ENCODE results near the gene ANAPC10.
A peak's percentile ranks its signal among the peaks of the same experiment; 100 is the strongest.

The ANAPC10 gene

DNA sequence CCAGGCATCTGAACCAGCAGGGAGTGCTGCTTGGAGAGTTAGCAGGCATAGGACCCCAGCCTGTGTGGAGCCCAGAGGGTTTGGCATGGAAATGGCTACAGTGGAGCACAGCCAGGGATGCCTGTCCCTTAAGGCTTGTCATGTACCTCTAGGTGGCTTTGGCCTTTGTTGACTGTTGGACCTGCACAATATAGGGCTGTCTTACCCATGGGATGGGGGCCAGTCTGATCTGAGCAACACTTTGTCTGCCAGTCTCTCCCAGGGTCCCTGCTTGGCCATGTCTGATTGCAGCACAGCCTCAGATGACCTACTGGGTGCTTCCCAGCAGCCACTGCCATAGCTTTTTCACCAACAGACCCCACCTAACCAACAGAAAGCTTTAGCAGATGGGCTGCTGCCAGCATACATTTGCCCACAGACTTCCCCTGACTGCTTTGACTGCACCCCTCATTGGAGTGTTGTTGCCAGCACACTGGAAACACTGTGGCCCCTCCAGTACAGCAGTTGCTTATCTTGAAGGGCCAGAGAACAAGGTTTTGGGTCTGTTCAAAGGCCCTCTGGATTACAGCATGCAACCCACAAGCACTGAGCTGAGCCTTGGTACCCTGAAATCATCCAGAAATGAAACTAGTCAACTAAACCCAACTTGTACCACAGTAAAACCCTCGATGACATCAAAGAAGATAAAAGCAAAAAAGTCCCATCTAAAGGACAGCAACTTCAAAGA lies 22.1 kb downstream of the ANAPC10 start:
- Histone ChIP-seq H3K27me3 (ENCODE audit: insufficient read depth, low read depth) (no peaks in the 10 kb centered on the region), H3K9ac (no peak overlapping the region), H3K4me3 (IDR thresholded peaks at IDR 0.05; ENCODE audit: insufficient read depth, low read depth, low read length) (no peak overlapping the region), H4K20me1 (ENCODE audit: insufficient read depth) (no peaks in the 10 kb centered on the region), H3K4me2 (peak overlapping the region; percentile 16; the same call in 1 of the 2 replicates), H3K4me1 (ENCODE audit: low read depth, poor library complexity, severe bottlenecking) (peaks cover 11% of the 10 kb centered on the region), H3K27ac (no peak overlapping the region), H2AFZ (ENCODE audit: low read depth) (no peak overlapping the region), H3K79me2 (ENCODE audit: insufficient read depth, low read depth) (0 out of 2 replicates have a peak, but pooled peaks cover 9% of the 10 kb centered on the region), H3K36me3 (ENCODE audit: insufficient read depth) (no peaks in the 10 kb centered on the region)
- TF ChIP-seq, protein P1, sequence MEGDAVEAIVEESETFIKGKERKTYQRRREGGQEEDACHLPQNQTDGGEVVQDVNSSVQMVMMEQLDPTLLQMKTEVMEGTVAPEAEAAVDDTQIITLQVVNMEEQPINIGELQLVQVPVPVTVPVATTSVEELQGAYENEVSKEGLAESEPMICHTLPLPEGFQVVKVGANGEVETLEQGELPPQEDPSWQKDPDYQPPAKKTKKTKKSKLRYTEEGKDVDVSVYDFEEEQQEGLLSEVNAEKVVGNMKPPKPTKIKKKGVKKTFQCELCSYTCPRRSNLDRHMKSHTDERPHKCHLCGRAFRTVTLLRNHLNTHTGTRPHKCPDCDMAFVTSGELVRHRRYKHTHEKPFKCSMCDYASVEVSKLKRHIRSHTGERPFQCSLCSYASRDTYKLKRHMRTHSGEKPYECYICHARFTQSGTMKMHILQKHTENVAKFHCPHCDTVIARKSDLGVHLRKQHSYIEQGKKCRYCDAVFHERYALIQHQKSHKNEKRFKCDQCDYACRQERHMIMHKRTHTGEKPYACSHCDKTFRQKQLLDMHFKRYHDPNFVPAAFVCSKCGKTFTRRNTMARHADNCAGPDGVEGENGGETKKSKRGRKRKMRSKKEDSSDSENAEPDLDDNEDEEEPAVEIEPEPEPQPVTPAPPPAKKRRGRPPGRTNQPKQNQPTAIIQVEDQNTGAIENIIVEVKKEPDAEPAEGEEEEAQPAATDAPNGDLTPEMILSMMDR (conservative IDR thresholded peaks at IDR 0.05; ENCODE audit: low read depth, low read length) = no peak

GRCh38 chr4:145071560-145071959 lies 26.4 kb downstream of the ANAPC10 start:
- H3K79me2 ChIP-seq (ENCODE audit: insufficient read depth, low read depth) = no peaks in the 10 kb centered on the region
- H3K4me3 ChIP-seq (IDR thresholded peaks at IDR 0.05; ENCODE audit: insufficient read depth, low read depth, low read length) = no peak overlapping the region
- peaks cover 8% of the 10 kb centered on the region for H3K4me1 ChIP-seq (ENCODE audit: low read depth, poor library complexity, severe bottlenecking)
- no peaks in the 10 kb centered on the region for H3K27me3 ChIP-seq (ENCODE audit: insufficient read depth, low read depth)
- H3K4me2 ChIP-seq = no peak overlapping the region
- no peaks in the 10 kb centered on the region for H4K20me1 ChIP-seq (ENCODE audit: insufficient read depth)
- no peak overlapping the region for H3K9ac ChIP-seq
- no peak overlapping the region for H3K27ac ChIP-seq
- TF ChIP-seq, protein P1 (conservative IDR thresholded peaks at IDR 0.05; ENCODE audit: low read depth, low read length) = no peak
- H2AFZ ChIP-seq (ENCODE audit: low read depth) = no peak overlapping the region
- no peaks in the 10 kb centered on the region for H3K36me3 ChIP-seq (ENCODE audit: insufficient read depth)

DNA sequence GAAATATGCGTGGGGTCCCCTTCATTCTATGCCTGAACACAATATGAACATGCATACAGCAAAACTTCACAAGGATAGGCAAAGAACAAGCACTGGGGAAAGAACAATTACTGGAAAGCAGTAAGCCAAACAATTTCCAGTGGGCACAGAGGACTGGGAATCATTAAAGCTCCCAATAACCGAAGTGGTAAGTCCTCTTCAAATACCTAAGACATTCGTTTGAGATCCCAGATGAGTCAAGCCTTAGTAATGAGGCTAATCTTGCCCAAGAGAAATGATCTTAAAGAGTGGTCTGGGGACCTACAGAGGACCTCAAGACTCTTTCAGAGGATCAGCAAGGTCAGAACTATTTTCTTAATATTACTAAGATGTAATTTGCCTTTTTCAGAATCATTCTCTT lies 28.6 kb downstream of the ANAPC10 start:
- no peaks in the 10 kb centered on the region for H3K79me2 ChIP-seq (ENCODE audit: insufficient read depth, low read depth)
- H2AFZ ChIP-seq (ENCODE audit: low read depth) = no peak overlapping the region
- no peak overlapping the region for H3K4me2 ChIP-seq
- H3K4me3 ChIP-seq (IDR thresholded peaks at IDR 0.05; ENCODE audit: insufficient read depth, low read depth, low read length) = no peak overlapping the region
- H3K4me1 ChIP-seq (ENCODE audit: low read depth, poor library complexity, severe bottlenecking) = no peaks in the 10 kb centered on the region
- no peak overlapping the region for H3K9ac ChIP-seq
- no peaks in the 10 kb centered on the region for H3K27me3 ChIP-seq (ENCODE audit: insufficient read depth, low read depth)
- TF ChIP-seq, protein P1 (conservative IDR thresholded peaks at IDR 0.05; ENCODE audit: low read depth, low read length) = no peak
- no peak overlapping the region for H3K27ac ChIP-seq
- H4K20me1 ChIP-seq (ENCODE audit: insufficient read depth) = no peaks in the 10 kb centered on the region
- no peaks in the 10 kb centered on the region for H3K36me3 ChIP-seq (ENCODE audit: insufficient read depth)

DNA sequence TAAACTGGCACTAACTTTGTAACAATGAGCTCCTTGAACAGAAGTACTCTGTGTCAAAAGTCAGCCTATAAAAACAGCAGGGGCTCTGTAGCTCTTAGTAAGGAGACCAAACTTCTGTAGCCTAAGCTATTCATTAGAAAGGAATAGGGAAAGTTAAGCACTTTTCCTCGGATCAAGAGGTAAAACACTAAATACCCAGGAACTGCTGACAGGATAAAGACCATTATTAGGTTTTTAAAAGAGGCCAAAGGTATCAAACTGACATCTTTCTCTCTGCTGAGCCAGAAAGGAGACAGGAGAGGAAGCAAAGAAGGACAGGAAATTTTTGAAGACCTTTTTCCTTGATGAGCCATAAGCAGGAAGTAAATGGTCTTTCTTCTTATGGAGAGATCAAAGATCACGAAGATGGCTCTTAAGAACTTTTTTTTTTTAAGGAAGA lies 31.9 kb downstream of the ANAPC10 start:
- no peak overlapping the region for H3K4me2 ChIP-seq
- no peaks in the 10 kb centered on the region for H3K79me2 ChIP-seq (ENCODE audit: insufficient read depth, low read depth)
- TF ChIP-seq, protein P1 (conservative IDR thresholded peaks at IDR 0.05; ENCODE audit: low read depth, low read length) = no peak
- H3K4me1 ChIP-seq (ENCODE audit: low read depth, poor library complexity, severe bottlenecking) = no peaks in the 10 kb centered on the region
- H3K4me3 ChIP-seq (IDR thresholded peaks at IDR 0.05; ENCODE audit: insufficient read depth, low read depth, low read length) = no peak overlapping the region
- H3K27ac ChIP-seq = no peak overlapping the region
- H3K9ac ChIP-seq = no peak overlapping the region
- no peaks in the 10 kb centered on the region for H3K27me3 ChIP-seq (ENCODE audit: insufficient read depth, low read depth)
- H4K20me1 ChIP-seq (ENCODE audit: insufficient read depth) = no peaks in the 10 kb centered on the region
- H3K36me3 ChIP-seq (ENCODE audit: insufficient read depth) = no peaks in the 10 kb centered on the region
- no peak overlapping the region for H2AFZ ChIP-seq (ENCODE audit: low read depth)
